Subcutaneous adipose tissue (tissue), 4 donors: ENCODE results near the gene SH2D5. TPM values are rescaled to one million over a fixed set of nuclear protein-coding genes. Genes with fewer than 3 reads are reported as not detected.

Experiments used
- total RNA-seq, 4 donors: library from RNA; depleted of rRNA; stranded (reverse); fragments of >200 nt; gene quantifications; one replicate each; pipeline ENCODE4 v1.1.0, GENCODE V29; 2016
- TF ChIP-seq, protein P1 (sequence below): fragments of 450-650 bp; IDR thresholded peaks from one replicate; pipeline ENCODE4 v1.5.1; 2016; ENCODE audit warnings: low read depth, mild to moderate bottlenecking, control low read depth, antibody characterized with exemption, moderate library complexity

SH2D5 gene
- total RNA-seq, 4 donors from 2014 or later, result not detected

DNA sequence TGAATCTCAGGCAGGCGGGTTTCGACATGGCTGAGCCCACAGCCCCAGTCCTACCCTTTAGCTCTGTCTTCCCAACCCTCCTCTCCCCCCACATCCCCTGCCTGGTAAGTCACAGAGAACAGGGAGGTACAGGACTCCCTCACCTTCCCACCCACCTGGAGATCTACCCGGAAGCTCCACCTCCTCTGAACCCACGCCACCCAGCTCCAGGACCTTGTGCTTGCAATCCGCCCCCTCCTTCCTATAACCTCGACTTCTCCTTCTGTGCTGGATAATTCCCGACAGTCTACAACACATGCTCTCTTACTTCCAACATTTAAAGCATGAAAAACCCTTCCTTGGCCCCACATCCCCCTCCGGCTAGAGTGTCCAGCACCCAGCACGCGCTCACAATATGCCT is 37.0 kb downstream of the SH2D5 start:
- TF ChIP-seq, protein P1, sequence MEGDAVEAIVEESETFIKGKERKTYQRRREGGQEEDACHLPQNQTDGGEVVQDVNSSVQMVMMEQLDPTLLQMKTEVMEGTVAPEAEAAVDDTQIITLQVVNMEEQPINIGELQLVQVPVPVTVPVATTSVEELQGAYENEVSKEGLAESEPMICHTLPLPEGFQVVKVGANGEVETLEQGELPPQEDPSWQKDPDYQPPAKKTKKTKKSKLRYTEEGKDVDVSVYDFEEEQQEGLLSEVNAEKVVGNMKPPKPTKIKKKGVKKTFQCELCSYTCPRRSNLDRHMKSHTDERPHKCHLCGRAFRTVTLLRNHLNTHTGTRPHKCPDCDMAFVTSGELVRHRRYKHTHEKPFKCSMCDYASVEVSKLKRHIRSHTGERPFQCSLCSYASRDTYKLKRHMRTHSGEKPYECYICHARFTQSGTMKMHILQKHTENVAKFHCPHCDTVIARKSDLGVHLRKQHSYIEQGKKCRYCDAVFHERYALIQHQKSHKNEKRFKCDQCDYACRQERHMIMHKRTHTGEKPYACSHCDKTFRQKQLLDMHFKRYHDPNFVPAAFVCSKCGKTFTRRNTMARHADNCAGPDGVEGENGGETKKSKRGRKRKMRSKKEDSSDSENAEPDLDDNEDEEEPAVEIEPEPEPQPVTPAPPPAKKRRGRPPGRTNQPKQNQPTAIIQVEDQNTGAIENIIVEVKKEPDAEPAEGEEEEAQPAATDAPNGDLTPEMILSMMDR, result no peak

- TF ChIP-seq, protein P1, result no peak
These were observed 38.9 kb downstream of the SH2D5 start for GRCh38 chr1:20693623-20694022.

DNA sequence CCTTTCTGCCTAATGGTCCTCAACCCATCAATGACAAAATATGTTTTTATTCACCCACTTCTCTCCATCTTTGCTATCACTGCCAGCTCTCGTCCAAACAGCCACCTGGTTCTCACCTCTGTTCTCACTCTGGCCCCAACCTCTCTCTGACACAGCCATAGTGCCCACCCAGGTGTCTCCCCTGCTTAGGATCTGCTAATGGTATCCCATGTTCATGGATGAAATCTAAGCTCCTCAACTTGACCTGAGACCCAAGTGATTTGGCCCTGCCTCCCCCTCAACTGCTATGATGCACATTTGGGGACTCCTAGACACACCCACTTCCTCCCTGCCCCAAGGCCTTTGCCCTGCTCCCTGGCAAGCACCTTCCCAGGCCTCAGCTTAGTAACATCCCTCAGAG is 40.6 kb downstream of the SH2D5 start:
- TF ChIP-seq, protein P1, result no peak

DNA sequence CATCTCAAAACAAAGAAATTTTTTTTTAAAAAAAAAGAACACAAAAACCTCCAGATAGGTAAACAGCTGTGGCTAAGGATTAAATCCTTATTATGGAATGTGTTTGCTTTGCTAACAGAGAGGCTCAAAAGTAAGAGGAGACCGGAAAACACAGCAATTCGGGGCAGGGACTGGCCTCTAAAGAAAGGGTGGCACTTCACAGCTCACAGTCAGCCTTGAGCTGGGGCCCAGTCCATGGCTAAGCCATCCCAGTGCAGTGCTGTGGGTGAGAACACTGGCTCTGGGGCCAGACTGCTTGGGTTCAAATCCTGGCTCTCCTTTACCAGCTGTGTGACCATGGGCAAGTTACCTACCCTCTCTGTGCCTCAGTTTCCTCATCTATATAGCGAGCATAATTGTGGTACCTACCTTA is 42.9 kb downstream of the SH2D5 start:
- TF ChIP-seq, protein P1, result no peak

- TF ChIP-seq, protein P1, result no peak
These were observed 45.4 kb downstream of the SH2D5 start for GRCh38 chr1:20686883-20687725.

GRCh38 chr1:20685741-20686140 is 46.8 kb downstream of the SH2D5 start:
- TF ChIP-seq, protein P1, result no peak

GRCh38 chr1:20685099-20685662 is 47.3 kb downstream of the SH2D5 start:
- TF ChIP-seq, protein P1, result no peak
